Measurements from ENCODE around the gene EMX2. TPM values are rescaled to one million over a fixed set of nuclear protein-coding genes. Genes with fewer than 3 reads are reported as not detected.
"Not testable (repeated sequence)": the region's sequence is repeated elsewhere in the genome, so short reads cannot be mapped to it uniquely, and the experiment has no call there.

Gene EMX2
- total RNA-seq = 3.3 TPM

GRCh38 chr10:117542706-117543224, at the start of gene EMX2:
Gene EMX2 (plus strand): TSS chr10:117542746. CDS start chr10:117543268, 522 bp downstream.
- ATAC-seq (no peak), DNase-seq (ENCODE audit: low spot score) (no peak)
- intact Hi-C loops (cut with DNase I) = no loop called here

GRCh38 chr10:117496031-117496430, 46.5 kb upstream of the EMX2 start:
- intact Hi-C loops (cut with DNase I) = loop anchor here (2.0 to 10.0 kb wide), 2 partner anchors 745 to 929 kb away; no protein-coding TSS in a partner anchor
- DNase-seq (ENCODE audit: low spot score) (no peak), ATAC-seq (no peak)

DNA sequence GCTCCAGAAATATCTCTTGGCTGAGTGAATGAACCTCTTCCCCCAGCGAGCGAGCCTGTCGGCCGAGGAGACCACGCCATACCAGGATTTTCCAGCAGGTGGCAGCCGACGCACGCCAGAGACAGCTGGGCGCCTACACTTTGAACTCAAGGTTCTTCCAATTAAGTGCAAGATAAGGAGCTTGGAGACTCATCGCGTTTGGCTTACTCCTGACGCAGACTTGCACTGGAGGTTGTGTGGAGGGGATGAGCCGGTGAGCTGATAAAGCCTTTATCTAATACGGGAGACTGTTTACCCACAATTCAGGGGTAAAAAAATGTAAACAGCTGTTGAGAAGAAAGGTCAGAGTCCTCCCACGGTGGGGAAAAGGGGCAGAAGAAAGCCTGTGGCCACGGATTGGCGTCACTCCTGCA, 45.9 kb upstream of the EMX2 start:
- intact Hi-C loops (cut with DNase I) = loop anchor here (2.0 to 10.0 kb wide), 2 partner anchors 744 to 928 kb away; no protein-coding TSS in a partner anchor

GRCh38 chr10:117497736-117498135, 44.8 kb upstream of the EMX2 start:
- intact Hi-C loops (cut with DNase I) = loop anchor here (2.0 to 10.0 kb wide), 2 partner anchors 743 to 927 kb away; no protein-coding TSS in a partner anchor
- DNase-seq (ENCODE audit: low spot score) (no peak), ATAC-seq (no peak)

More for the DNA sequence above, 45.9 kb upstream of the EMX2 start:
- ATAC-seq (peak; percentile 89), DNase-seq (ENCODE audit: low spot score) (peak; percentile 88)

DNA sequence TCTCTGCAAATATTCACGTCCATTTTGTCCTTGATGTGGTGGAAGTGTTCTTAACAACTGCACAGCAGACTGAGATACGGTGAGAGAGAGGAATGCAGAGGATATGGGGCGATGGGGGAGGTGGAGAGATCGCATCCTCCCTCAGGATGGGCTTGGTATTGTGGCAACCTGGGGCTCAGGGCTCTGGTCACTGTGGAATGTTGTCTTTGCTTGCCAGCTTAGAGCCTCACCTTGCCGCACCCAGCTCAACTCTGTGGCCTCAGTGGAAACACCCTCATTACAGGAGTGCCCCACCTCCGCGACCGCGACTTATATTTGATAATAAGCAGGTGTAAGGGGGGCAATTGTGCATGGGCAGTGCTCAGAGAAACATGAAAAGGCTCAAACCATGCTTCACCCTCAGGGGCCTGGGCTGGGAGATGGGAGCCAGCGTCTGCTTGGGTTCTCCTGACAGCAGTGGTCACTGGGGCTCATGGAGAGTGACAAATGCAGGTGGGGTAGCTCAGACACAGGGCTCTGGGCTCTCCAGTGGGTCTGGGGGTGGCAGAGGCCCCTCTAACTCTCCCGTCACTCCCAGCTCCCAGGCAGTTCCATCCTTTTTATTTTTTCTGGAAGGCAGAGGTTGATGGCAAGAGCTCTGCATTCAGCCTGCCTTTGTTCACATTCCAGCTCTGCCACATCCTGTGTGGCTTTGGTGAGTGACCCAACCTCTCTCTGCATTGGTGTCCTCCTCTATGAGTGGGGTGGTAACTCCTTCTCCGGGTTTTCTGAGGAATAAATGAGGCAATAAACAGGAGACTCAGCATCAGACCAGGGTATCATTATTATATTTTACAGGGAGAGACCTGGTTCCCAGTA, 43.1 kb upstream of the EMX2 start:
- intact Hi-C loops (cut with DNase I) = loop anchor here (10.0 kb wide), 1 partner anchor 925 kb away; no protein-coding TSS in a partner anchor
- ATAC-seq (no peak), DNase-seq (ENCODE audit: low spot score) (no peak)

DNA sequence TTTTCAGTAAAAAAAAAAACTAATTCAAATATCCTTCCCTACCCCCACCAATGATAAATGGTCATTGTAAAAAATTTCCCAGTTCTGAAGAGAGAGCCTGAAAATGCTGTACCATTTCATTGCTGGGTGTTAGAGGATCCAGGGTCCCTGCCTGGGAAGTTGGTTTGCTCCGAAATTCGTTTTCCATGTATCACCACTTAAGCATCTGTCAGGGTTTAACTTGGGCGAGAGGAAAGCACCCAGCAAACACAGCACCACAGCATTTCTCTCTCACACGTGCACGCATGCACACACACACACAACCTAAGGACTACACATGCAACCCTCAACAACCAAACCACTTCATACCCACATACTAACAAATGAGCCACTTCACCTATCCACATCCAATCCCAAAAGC, 42.1 kb upstream of the EMX2 start:
- DNase-seq (ENCODE audit: low spot score) (no peak), ATAC-seq (no peak)
- intact Hi-C loops (cut with DNase I) = no loop called here

DNA sequence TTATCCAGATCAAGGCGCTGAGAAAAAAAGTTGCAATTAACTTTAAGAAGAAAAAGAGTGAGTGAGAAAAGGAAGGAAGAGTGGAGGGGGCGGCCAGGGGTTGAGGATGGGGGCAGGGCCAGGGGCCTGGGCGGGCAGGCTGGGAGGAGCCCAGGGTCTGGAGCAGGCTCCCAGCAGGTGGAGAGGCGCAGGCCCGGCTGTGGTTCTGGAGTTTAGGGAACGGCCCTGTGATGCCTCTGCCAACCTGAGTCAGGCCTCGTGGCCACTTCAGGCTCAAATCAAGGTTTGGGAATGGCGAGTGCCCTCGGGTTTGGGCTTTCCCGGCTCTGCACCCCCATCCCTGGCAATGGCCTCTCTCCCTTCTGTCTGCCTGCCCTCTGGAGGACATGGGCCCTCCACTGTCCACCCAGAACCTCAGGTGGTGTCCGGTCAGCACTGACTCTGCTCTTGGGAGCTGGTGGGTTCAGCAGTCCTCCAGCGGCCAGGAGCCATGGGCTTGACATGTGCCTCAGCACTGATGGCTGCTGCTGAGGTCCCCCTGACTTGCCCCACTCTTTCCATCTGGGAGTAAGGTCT, 41.0 kb upstream of the EMX2 start:
- DNase-seq (ENCODE audit: low spot score) (no peak), ATAC-seq (no peak)
- intact Hi-C loops (cut with DNase I) = no loop called here

- ATAC-seq (no peak), DNase-seq (ENCODE audit: low spot score) (no peak)
- intact Hi-C loops (cut with DNase I) = no loop called here
Measured at GRCh38 chr10:117502421-117503243, 39.9 kb upstream of the EMX2 start.

- ATAC-seq (peak; percentile 48), DNase-seq (ENCODE audit: low spot score) (no peak)
- intact Hi-C loops (cut with DNase I) = no loop called here
Measured at GRCh38 chr10:117503244-117504205, 39.0 kb upstream of the EMX2 start.

DNA sequence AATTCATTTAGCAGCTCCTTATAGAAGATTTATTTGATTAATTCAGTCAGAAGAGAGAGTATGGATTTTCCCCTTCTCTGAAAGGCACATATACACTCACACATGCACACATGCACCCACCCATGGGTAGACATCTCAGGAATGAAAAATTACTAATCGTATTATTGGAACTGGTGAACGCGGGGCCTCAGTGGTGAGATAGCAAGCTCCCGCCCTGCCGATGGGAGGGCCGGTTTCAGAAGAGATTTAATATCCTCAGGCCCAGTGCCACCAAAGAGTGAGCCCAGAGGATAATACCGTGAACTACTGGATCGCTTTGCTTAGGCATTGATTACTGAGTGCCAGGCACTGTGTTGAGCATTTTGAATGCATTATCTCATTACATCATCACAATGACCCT, 38.0 kb upstream of the EMX2 start:
- no peak for DNase-seq (ENCODE audit: low spot score)
- intact Hi-C loops (cut with DNase I) = no loop called here
- ATAC-seq = no peak

DNA sequence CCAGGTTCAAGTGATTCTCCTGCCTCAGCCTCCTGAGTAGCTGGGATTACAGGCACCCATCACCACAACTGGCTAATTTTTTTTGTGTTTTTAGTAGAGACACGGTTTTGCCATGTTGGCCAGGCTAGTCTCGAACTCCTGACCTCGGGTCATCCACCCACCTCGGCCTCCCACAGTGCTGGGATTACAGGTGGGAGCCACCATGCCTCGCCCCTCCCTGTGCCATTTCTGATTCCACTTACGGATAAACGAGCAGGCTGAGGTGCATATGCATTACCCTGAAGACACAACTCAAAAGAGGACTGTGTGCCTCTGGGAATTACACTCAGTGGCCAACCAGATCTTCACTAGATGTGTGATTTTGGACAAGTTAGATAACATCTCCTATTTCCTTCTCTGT, 35.5 kb upstream of the EMX2 start:
- DNase-seq (ENCODE audit: low spot score); ATAC-seq; intact Hi-C loops (cut with DNase I): not testable (repeated sequence)

GRCh38 chr10:117509573-117509972, 33.0 kb upstream of the EMX2 start:
- DNase-seq (ENCODE audit: low spot score) = no peak
- intact Hi-C loops (cut with DNase I) = no loop called here

GRCh38 chr10:117511601-117512390, 30.8 kb upstream of the EMX2 start:
- DNase-seq (ENCODE audit: low spot score) = no peak
- intact Hi-C loops (cut with DNase I) = no loop called here
- ATAC-seq = no peak

More at GRCh38 chr10:117509573-117509972, 33.0 kb upstream of the EMX2 start:
- no peak for ATAC-seq

GRCh38 chr10:117514971-117515370, 27.6 kb upstream of the EMX2 start:
- intact Hi-C loops (cut with DNase I) = no loop called here
- DNase-seq (ENCODE audit: low spot score) (no peak), ATAC-seq (no peak)

GRCh38 chr10:117516681-117517080, 25.9 kb upstream of the EMX2 start:
- ATAC-seq = no peak
- intact Hi-C loops (cut with DNase I) = no loop called here
- DNase-seq (ENCODE audit: low spot score) = no peak

- no peak for DNase-seq (ENCODE audit: low spot score)
- ATAC-seq = no peak
- intact Hi-C loops (cut with DNase I) = no loop called here
Measured at GRCh38 chr10:117518246-117518645, 24.3 kb upstream of the EMX2 start.

- DNase-seq (ENCODE audit: low spot score) = no peak
- ATAC-seq = no peak
- intact Hi-C loops (cut with DNase I) = no loop called here
Measured at GRCh38 chr10:117519286-117519685, 23.3 kb upstream of the EMX2 start.
